B cell (primary cell): ENCODE results near the gene CPO. TPM values are rescaled to one million over a fixed set of nuclear protein-coding genes. Genes with fewer than 3 reads are reported as not detected.

Experiments
- ATAC-seq: fragments of 200-7000 bp; cut with Tn5 transposase; one replicate; pipeline ENCODE4 v1.10.0; 2021; ENCODE audit warnings: low read depth, mild to moderate bottlenecking, moderate number of reproducible peaks, moderate library complexity
- CTCF ChIA-PET: fragments of 350-600 bp; sonication (Branson Sonifier 250); formaldehyde crosslinking; loops from one replicate; lab custom pipeline; 2021; ENCODE audit warnings: antibody characterized with exemption, inconsistent platforms; lab: Charles Lee
- POLR2A ChIA-PET: fragments of 350-600 bp; sonication (Branson Sonifier 250); formaldehyde crosslinking; loops from one replicate; lab custom pipeline; 2021; ENCODE audit warnings: antibody characterized with exemption; lab: Charles Lee
- DNase-seq: peaks from one replicate; pipeline ENCODE4 v3.0.0; 2013
- H2AFZ ChIP-seq: 2 replicates; pipeline ENCODE4 v1.6.1; 2012; ENCODE audit warnings: mild to moderate bottlenecking, low read depth, low read length; ENCODE audit not compliant: insufficient read depth, poor library complexity, severe bottlenecking
- H3K27ac ChIP-seq, 2 donors: 1 replicate in 1 of 2; 2 replicates in 1 of 2; pipeline ENCODE4 v1.5.1; 2012 to 2013; ENCODE audit warnings: low read length in 2 of 2, mild to moderate bottlenecking in 2 of 2, moderate library complexity in 1 of 2
- H3K27me3 ChIP-seq, 4 experiments: fragments of 200-600 bp in 1 of 4; sonication (generic) in 1 of 4; replicated peaks in 1 of 4; 1 replicate in 2 of 4; 2 replicates in 2 of 4; pipeline versions ENCODE4 v1.6.1 to v1.7.0; 2013 to 2016; ENCODE audit warnings: low read length in 3 of 4, mild to moderate bottlenecking in 2 of 4, mixed read lengths in 1 of 4, moderate library complexity in 1 of 4; ENCODE audit not compliant: insufficient read depth in 4 of 4, control insufficient read depth in 3 of 4; ENCODE audit errors: control extremely low read depth in 1 of 4
- H3K36me3 ChIP-seq, 2 experiments: replicated peaks in 1 of 2; 1 replicate in 1 of 2; 2 replicates in 1 of 2; pipeline versions ENCODE4 v1.6.1 to v1.7.1; 2013; ENCODE audit warnings: low read length in 1 of 2; ENCODE audit not compliant: insufficient read depth in 2 of 2, control insufficient read depth in 1 of 2; ENCODE audit errors: control extremely low read depth in 1 of 2, extremely low read depth in 1 of 2
- H3K4me1 ChIP-seq, 2 donors: fragments of 200-600 bp in 1 of 2; sonication (generic) in 1 of 2; 1 replicate in 1 of 2; 2 replicates in 1 of 2; pipeline versions ENCODE4 v1.5.1 to v1.6.1; 2013 to 2017; ENCODE audit warnings: low read length in 2 of 2; ENCODE audit not compliant: control insufficient read depth in 2 of 2, insufficient read depth in 2 of 2
- H3K4me2 ChIP-seq: replicated peaks from 2 replicates; pipeline ENCODE3; 2012; ENCODE audit warnings: mild to moderate bottlenecking, low read depth, low read length; ENCODE audit not compliant: poor library complexity, severe bottlenecking
- H3K4me3 ChIP-seq, 5 experiments: fragments of 200-600 bp in 1 of 5; sonication (generic) in 1 of 5; 1 replicate in 3 of 5; 2 replicates in 2 of 5; pipeline versions ENCODE4 v1.5.1 to v1.7.0; 2011 to 2016; ENCODE audit warnings: low read length in 4 of 5, mild to moderate bottlenecking in 4 of 5, low read depth in 2 of 5, control low read depth in 1 of 5, moderate library complexity in 1 of 5; ENCODE audit not compliant: insufficient read depth in 1 of 5; ENCODE audit errors: control extremely low read depth in 1 of 5, extremely low read depth in 1 of 5
- H3K79me2 ChIP-seq: fragments of 200-600 bp; sonication (generic); one replicate; pipeline ENCODE4 v1.6.0; 2016; ENCODE audit warnings: low read length; ENCODE audit not compliant: control insufficient read depth, insufficient read depth
- H3K9ac ChIP-seq: fragments of 200-600 bp; sonication (generic); 2 replicates; pipeline ENCODE4 v1.6.1; 2017; ENCODE audit warnings: mild to moderate bottlenecking, low read length, moderate library complexity
- H3K9me3 ChIP-seq, 3 donors: one replicate each; pipeline versions ENCODE4 v1.6.1 to v1.7.1; 2013; ENCODE audit warnings: low read length in 2 of 3; ENCODE audit not compliant: control insufficient read depth in 2 of 3, insufficient read depth in 1 of 3; ENCODE audit errors: control extremely low read depth in 1 of 3
- H4K20me1 ChIP-seq: 2 replicates; pipeline ENCODE4 v1.6.0; 2012; ENCODE audit warnings: mild to moderate bottlenecking, low read length; ENCODE audit not compliant: insufficient read depth, control insufficient read depth, poor library complexity, severe bottlenecking
- H3K27ac Mint-ChIP-seq: one replicate; pipeline ENCODE4 v1.8.0; 2021; ENCODE audit warnings: mixed read lengths
- H3K27me3 Mint-ChIP-seq: one replicate; pipeline ENCODE4 v1.8.0; 2021; ENCODE audit warnings: mixed read lengths
- H3K4me1 Mint-ChIP-seq: one replicate; pipeline ENCODE4 v1.8.0; 2021; ENCODE audit warnings: mixed read lengths
- H3K4me3 Mint-ChIP-seq: one replicate; pipeline ENCODE4 v1.8.0; 2021; ENCODE audit warnings: mixed read lengths
- H3K9me3 Mint-ChIP-seq: one replicate; pipeline ENCODE4 v1.8.0; 2022; ENCODE audit warnings: mixed read lengths; ENCODE audit not compliant: insufficient read depth
- CTCF ChIP-seq: fragments of 200-600 bp; IDR thresholded peaks from one replicate; pipeline ENCODE4 v1.8.0; 2022; ENCODE audit warnings: antibody characterized with exemption, mild to moderate bottlenecking
- EZH2 ChIP-seq: IDR thresholded peaks from 2 replicates; pipeline ENCODE4 v1.6.1; 2012; ENCODE audit warnings: borderline replicate concordance, low read depth, mild to moderate bottlenecking, moderate library complexity, low read length; ENCODE audit not compliant: insufficient read depth, poor library complexity, severe bottlenecking
- whole genome bisulfite sequencing: methylation state at CpG from one replicate; pipeline ENCODE4 v1.1.5; 2013; ENCODE audit warnings: missing lambda C conversion rate; ENCODE audit not compliant: insufficient coverage; 5-methylcytosine and 5-hydroxymethylcytosine counted together
- intact Hi-C: fragments of 100-400 bp; cut with micrococcal nuclease; formaldehyde crosslinking; loops from one replicate; pipeline ENCODE4 v1.10.0; 2022
- polyA plus RNA-seq: library from polyadenylated mRNA; depleted of rRNA; stranded (reverse); fragments of >200 nt; gene quantifications from 2 replicates; pipeline ENCODE4 v1.2.3, GENCODE V29; 2012
- total RNA-seq, 2 donors: library from RNA; stranded (reverse); fragments of 120-200 nt in 1 of 2; gene quantifications; 1 replicate in 1 of 2; 2 replicates in 1 of 2; pipeline versions ENCODE4 v1.2.3 to v1.2.4, GENCODE V29; 2013 to 2022

CPO gene
- total and polyA plus RNA-seq, 2 donors (not counting 1 experiment from before 2014, with no cell fraction given): not detected

DNA sequence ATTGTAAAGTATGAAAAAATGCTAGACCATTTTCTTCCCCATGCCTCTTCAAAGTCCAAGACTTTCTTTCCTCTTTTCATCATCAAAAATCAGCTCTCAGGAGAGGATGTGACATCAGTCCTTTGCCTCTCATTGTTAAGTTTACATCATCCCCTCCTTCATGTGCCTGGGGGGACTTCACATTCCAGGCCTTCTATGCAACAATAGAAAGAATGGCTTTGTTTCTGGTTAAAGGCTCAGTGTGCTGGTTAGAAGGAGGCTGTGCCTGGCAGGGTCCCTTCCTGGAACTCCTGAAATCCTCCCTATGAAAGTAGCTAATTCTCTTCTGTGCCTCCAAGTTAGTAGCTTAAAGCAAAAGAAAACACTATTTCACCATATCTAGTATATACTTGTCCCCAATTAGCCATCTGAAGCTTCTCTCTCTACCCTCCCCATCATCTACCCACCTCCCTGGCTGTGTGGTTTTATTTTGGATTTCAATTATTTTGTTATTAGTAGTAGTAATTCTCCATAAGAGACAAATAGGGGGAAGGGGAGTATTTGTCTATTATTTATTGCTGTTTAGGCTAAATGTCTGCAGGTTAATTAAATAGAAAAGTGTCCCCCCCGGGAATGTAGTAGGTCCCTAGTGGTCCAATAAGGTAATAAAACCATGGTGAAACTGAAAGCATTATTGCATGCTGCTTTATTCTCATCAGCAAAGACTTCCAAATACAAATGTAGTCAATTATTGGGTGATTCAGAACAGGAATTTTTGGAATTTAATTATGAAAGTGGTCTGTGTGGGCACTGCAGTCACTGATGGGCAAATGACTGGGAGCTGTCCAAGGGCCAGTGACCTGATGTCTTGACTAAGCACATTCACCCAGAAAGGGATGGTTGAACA lies 69.0 kb downstream of the CPO start:
- TF ChIP-seq CTCF (peak; percentile 50), EZH2 (no peak)
- no CpG with 5 or more reads among the region's 1 CpG for WGBS
- H2AFZ ChIP-seq: peak overlapping the region; percentile 24
- Mint-ChIP-seq H3K9me3 (no peaks in the 10 kb centered on the region), H3K27ac (no peak overlapping the region), H3K4me1 (no peaks in the 10 kb centered on the region), H3K27me3 (peaks cover 9% of the 10 kb centered on the region), H3K4me3 (no peak overlapping the region)
- H3K4me2 ChIP-seq: no peak overlapping the region
- intact Hi-C loops: no loop called here
- H4K20me1 ChIP-seq: no peaks in the 10 kb centered on the region
- ChIA-PET CTCF (no interaction called here), POLR2A (interaction anchor here (0.6 kb wide), 1 partner anchor 135 kb away, joined by 3 read pairs; no protein-coding TSS in a partner anchor)
- H3K79me2 ChIP-seq: no peaks in the 10 kb centered on the region
- DNase-seq (peak; percentile 10), ATAC-seq (no peak)
- H3K9ac ChIP-seq: no peak overlapping the region
- H3K36me3 ChIP-seq: no peaks in the 10 kb centered on the region
- H3K4me3 ChIP-seq: no peak overlapping the region
- no peak overlapping the region for H3K27ac ChIP-seq
- H3K27me3 ChIP-seq: no peaks in the 10 kb centered on the region
- no peaks in the 10 kb centered on the region for H3K9me3 ChIP-seq
- H3K4me1 ChIP-seq: no peaks in the 10 kb centered on the region

DNA sequence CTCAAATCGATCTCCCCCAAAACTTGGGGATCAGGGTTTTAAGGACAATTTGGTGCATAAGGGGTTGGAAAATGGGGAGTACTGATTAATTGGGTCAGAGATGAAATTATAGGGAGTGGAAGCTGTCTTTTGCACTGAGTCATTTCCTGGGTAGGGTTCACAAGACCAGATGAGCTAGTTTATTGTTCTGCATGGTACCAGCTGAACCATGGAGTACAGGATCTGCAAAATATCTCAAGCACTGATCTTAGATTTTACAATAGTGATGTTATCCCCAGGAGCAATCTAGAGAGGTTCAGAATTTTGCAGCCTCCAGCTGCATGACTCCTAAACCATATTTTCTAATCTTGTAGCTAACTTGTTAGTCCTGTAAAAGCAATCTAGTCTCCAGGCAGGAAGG lies 73.1 kb downstream of the CPO start:
- intact Hi-C loops: no loop called here
- H3K27me3 Mint-ChIP-seq: peaks cover 17% of the 10 kb centered on the region

More for the DNA sequence above, 73.1 kb downstream of the CPO start:
- DNase-seq: no peak
- no peaks in the 10 kb centered on the region for H3K36me3 ChIP-seq
- H3K27ac Mint-ChIP-seq: no peak overlapping the region
- WGBS: no CpG with 5 or more reads among the region's 1 CpG
- no peak overlapping the region for H3K4me3 ChIP-seq
- POLR2A ChIA-PET: no interaction called here
- no peaks in the 10 kb centered on the region for H4K20me1 ChIP-seq
- no peak overlapping the region for H3K4me2 ChIP-seq
- no peaks in the 10 kb centered on the region for H3K9me3 Mint-ChIP-seq
- H3K4me1 Mint-ChIP-seq: no peaks in the 10 kb centered on the region
- no peaks in the 10 kb centered on the region for H3K27me3 ChIP-seq
- CTCF ChIA-PET: no interaction called here
- no peak overlapping the region for H2AFZ ChIP-seq
- no peak overlapping the region for H3K9ac ChIP-seq
- no peaks in the 10 kb centered on the region for H3K9me3 ChIP-seq
- ATAC-seq: no peak
- H3K4me1 ChIP-seq: no peaks in the 10 kb centered on the region
- no peak for TF ChIP-seq EZH2
- TF ChIP-seq CTCF: no peak
- H3K27ac ChIP-seq: no peak overlapping the region
- H3K79me2 ChIP-seq: no peaks in the 10 kb centered on the region
- no peak overlapping the region for H3K4me3 Mint-ChIP-seq
